Chondrocyte (in vitro differentiated cells): Measurements from ENCODE around the gene SCRN1. TPM values are rescaled to one million over a fixed set of nuclear protein-coding genes. Genes with fewer than 3 reads are reported as not detected.
A peak's percentile ranks its signal among the peaks of the same experiment; 100 is the strongest.

Experiments used
- DNase-seq: peaks from one replicate; pipeline ENCODE4 v3.0.0; 2021; ENCODE audit warnings: mixed read lengths, low spot score
- H3K27ac Mint-ChIP-seq: one replicate; pipeline ENCODE4 v1.8.0; 2021; ENCODE audit warnings: mild to moderate bottlenecking, moderate library complexity, mixed read lengths; ENCODE audit not compliant: unreplicated experiment
- H3K27me3 Mint-ChIP-seq: 2 replicates; pipeline ENCODE4 v1.8.0; 2021; ENCODE audit warnings: low read depth, mixed read lengths
- H3K36me3 Mint-ChIP-seq: 2 replicates; pipeline ENCODE4 v1.8.0; 2021; ENCODE audit warnings: low read depth, mixed read lengths
- H3K4me1 Mint-ChIP-seq: 2 replicates; pipeline ENCODE4 v1.8.0; 2021; ENCODE audit warnings: low read depth, mild to moderate bottlenecking, mixed read lengths
- H3K4me3 Mint-ChIP-seq: one replicate; pipeline ENCODE4 v1.8.0; 2021; ENCODE audit warnings: mild to moderate bottlenecking, moderate library complexity, mixed read lengths; ENCODE audit not compliant: unreplicated experiment
- H3K9me3 Mint-ChIP-seq: 2 replicates; pipeline ENCODE4 v1.8.0; 2021; ENCODE audit warnings: low read depth, mixed read lengths
- CTCF ChIP-seq: fragments of 200-600 bp; sonication (generic); IDR thresholded peaks from 2 replicates; pipeline ENCODE4 v1.5.0; 2021; ENCODE audit warnings: antibody characterized with exemption, mild to moderate bottlenecking, moderate library complexity
- total RNA-seq: library from RNA; stranded (reverse); gene quantifications from 3 replicates; pipeline ENCODE4 v1.2.1, GENCODE V29; 2021

The SCRN1 gene
- total RNA-seq, 1 donor from 2014 or later = 129 TPM

- H3K36me3 Mint-ChIP-seq = peaks cover 27% of the 10 kb centered on the region
- H3K4me3 Mint-ChIP-seq = no peak overlapping the region
- H3K4me1 Mint-ChIP-seq = peaks cover 9% of the 10 kb centered on the region
- TF ChIP-seq CTCF = peak; percentile 14
- H3K27me3 Mint-ChIP-seq = no peaks in the 10 kb centered on the region
- no peaks in the 10 kb centered on the region for H3K9me3 Mint-ChIP-seq
- no peak for DNase-seq
- H3K27ac Mint-ChIP-seq = peak overlapping the region; percentile 79
Observed at GRCh38 chr7:29953726-29954347, 35.8 kb downstream of the SCRN1 start.

GRCh38 chr7:29951206-29951605, 38.4 kb downstream of the SCRN1 start:
- Mint-ChIP-seq H3K4me1 (peaks cover 12% of the 10 kb centered on the region), H3K9me3 (no peaks in the 10 kb centered on the region), H3K4me3 (no peak overlapping the region), H3K27ac (no peak overlapping the region), H3K27me3 (no peaks in the 10 kb centered on the region), H3K36me3 (peaks cover 34% of the 10 kb centered on the region)
- TF ChIP-seq CTCF = no peak
- no peak for DNase-seq

GRCh38 chr7:29950480-29950879, 39.1 kb downstream of the SCRN1 start:
- no peak overlapping the region for H3K4me3 Mint-ChIP-seq
- no peaks in the 10 kb centered on the region for H3K9me3 Mint-ChIP-seq
- no peak overlapping the region for H3K27ac Mint-ChIP-seq
- H3K4me1 Mint-ChIP-seq = peaks cover 12% of the 10 kb centered on the region
- TF ChIP-seq CTCF = no peak
- DNase-seq = no peak
- no peaks in the 10 kb centered on the region for H3K27me3 Mint-ChIP-seq
- H3K36me3 Mint-ChIP-seq = peaks cover 34% of the 10 kb centered on the region

- H3K27ac Mint-ChIP-seq = peak overlapping the region; percentile 61
- H3K36me3 Mint-ChIP-seq = peaks cover 33% of the 10 kb centered on the region
- TF ChIP-seq CTCF = no peak
- H3K9me3 Mint-ChIP-seq = no peaks in the 10 kb centered on the region
- H3K27me3 Mint-ChIP-seq = no peaks in the 10 kb centered on the region
- DNase-seq = no peak
- H3K4me3 Mint-ChIP-seq = no peak overlapping the region
- peaks cover 3% of the 10 kb centered on the region for H3K4me1 Mint-ChIP-seq
Observed at GRCh38 chr7:29948587-29948986, 41.0 kb downstream of the SCRN1 start.

- peak; percentile 66 for TF ChIP-seq CTCF
- no peaks in the 10 kb centered on the region for H3K9me3 Mint-ChIP-seq
- no peak overlapping the region for H3K27ac Mint-ChIP-seq
- DNase-seq = no peak
- no peak overlapping the region for H3K4me3 Mint-ChIP-seq
- H3K27me3 Mint-ChIP-seq = no peaks in the 10 kb centered on the region
- H3K36me3 Mint-ChIP-seq = peaks cover 32% of the 10 kb centered on the region
- peaks cover 3% of the 10 kb centered on the region for H3K4me1 Mint-ChIP-seq
Observed at GRCh38 chr7:29946428-29947186, 43.0 kb downstream of the SCRN1 start.
